NCI-H2196 treated with DMSO at 0.1 percent for 48 hours (cell line): ENCODE data around the gene LRFN2.

ENCODE experiments used
- DNase-seq: peaks from one replicate; lab custom pipeline; 2025; ENCODE audit not compliant: unreplicated experiment; lab: John Stamatoyannopoulos, UW

The LRFN2 gene

DNA sequence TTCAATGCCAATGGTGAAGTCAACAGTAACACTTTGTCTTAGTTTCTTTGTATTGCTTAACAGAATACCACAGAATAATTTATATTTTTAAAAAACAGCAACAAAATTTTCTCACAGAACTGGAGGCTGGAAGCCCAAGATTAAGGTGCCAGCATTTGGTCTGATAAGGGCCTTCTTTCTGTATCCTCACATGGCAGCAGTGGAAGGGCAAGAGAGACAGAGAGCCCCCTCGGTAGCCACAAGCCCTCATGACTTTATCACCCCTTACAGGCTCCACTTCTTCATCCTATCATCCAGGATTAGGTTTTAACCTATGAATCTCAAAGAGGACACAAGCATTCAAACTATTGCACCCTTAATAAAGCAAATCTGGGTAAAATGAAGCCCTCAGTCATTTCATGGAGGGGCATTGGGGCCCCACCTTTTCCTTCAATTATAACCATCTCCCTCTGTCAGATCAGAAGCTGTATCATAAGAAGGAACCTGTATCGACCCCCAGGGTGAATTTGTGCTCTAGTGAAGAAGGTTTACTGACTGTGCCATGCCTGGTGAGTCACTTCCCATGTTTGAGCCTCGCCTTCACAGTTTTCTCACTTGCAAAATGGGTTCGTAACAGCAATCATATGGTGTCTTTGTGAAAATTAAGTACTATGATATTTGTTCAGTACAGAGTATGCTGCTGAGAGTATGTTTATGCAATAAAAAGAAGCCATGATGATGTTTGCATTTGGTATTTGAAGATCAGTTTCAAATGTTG is 178.2 kb downstream of the LRFN2 start:
- DNase-seq: no peak

DNA sequence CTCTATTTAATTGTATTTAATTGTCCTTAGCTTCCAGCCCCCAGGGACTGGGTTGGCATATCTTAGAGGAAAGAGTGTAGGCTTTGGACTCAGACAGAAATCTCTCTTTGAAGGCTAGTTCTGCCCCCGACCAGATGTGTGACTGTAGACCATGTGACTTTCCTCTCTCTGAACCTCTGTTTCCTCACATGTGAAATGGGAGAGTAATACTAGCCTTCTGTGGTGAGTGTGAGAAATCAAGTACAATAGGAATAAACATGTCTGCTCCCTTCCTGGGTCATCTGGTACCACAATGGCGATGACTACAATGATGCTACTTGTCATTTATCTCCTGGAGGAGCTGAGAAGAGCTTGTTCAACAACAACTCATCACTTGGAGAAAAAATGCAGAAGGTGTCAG is 179.9 kb downstream of the LRFN2 start:
- DNase-seq: no peak

DNA sequence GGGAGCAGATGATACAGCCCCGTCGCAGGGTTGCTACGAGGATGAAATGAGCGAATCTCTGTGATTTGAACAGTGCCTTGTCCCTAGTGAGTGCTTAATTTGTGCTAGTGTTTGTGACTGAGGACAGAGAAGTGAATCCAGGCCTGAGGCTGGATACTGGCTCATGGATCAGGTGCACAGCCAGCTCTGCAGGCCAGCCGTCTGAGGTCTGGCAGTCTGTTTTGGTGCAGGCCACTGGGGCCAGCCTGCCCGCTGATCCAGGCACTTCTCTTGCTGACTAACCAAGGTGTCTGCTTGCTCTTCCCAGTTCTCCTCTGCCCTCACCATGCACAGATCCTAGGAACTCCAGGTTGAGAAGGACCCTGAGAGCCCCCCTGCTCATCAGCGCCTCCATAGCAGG is 181.0 kb downstream of the LRFN2 start:
- no peak for DNase-seq

DNA sequence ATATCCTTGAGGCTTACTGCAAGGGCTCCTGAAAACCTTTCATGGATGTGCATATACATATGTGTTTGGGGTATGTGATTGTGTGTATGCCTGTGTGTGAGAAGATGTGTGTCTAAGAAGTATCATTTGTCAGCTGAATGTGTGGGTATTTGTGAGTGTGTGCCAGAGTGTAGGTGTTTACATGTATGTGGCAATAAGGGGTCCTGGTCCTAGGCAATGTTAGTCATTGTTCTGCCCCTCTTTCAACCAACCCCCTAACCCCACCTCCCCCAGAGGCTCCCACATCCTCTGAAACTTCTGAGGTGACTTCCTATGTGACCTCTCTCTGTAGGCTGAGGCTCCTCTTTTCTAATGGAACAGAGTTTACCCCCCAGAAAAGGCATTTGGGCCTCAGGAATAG is 186.4 kb downstream of the LRFN2 start:
- no peak for DNase-seq

DNA sequence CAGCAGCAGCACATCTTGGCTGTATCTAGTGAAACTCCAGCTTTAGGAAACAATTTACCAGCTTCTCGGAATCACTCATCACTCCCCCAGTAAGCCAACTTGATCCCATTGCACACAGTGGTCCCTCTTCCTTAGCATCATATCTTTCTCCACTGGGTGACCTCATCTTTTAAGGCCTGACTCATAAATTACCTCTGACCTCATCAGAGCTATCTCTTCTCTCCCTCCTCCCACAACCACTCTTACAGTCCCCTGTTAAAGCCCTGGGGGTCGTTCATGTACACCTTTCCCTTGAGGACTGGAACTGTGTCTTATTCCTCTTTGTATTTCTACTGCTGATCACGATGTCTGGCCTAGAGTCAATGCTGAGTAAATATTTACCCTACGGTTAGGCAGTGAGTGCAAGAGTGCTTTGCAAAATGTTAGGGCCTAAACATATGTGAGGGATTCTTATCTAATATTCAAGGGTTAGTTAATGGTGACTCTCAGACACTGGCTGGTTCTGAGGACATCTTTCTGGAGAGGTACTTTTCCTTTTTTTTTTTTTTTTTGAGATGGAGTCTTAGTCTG is 187.2 kb downstream of the LRFN2 start:
- DNase-seq: no peak

DNA sequence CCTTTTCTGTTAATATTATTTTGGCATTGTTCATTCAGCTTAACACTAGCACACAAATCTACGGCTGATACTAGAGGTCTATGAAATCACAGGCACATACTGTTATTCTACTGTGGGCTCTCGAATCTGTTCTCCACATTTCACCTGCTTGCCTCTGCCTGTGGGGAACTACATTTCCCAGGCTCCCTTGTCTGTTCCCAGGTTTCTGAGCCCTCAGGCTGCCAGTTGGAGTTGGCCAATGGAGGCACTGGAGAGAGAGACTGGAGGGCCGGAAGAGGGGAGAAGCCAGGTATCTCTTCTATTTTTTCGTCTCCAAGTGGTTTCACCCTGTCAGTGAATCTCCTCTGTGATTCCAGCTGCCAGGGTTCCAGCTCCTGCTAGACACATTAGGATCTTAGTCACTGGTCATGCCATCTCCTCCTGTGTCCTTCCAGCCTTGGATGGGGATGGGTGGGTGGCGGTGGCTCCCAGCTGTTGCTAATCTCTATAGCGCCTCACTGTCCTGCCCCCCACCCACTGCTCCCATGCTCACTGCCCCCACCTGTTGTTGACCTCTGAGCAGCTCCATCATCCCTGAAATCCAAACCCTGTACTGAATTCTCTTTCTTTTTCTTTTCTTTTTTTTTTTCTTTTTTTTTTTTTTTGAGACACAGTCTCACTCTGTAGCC is 188.2 kb downstream of the LRFN2 start:
- DNase-seq: no peak

DNA sequence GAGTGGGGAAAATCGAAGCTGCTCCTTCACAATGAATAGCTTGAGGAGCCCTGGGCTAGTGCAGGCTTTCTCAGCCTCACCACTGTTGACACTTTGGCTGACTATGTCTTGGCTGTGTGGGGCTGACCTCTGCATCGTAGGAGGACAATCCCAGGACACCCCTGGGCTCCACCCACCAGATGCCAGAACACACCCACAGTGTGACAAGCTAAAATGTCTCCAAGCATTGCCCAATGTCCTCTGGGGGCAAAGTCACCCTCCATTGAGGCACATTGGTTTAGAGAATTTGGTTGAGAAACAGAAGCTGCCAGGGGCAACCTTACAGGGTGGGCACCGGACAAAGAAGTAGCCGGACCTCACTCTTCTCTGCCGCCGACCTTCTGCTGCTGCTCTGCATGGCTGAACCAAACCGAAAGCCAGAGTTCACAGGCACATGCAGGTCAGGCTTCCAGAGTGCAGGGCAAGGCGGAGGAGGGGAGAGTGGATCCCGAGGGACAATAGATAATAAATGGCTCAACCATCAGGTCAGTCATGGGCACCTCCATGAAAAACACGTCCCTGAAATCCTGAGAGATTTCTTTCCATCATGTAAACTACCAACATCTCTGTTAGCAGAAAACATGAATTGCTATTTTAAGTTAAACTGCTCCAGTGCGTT is 189.0 kb downstream of the LRFN2 start:
- DNase-seq: no peak

DNA sequence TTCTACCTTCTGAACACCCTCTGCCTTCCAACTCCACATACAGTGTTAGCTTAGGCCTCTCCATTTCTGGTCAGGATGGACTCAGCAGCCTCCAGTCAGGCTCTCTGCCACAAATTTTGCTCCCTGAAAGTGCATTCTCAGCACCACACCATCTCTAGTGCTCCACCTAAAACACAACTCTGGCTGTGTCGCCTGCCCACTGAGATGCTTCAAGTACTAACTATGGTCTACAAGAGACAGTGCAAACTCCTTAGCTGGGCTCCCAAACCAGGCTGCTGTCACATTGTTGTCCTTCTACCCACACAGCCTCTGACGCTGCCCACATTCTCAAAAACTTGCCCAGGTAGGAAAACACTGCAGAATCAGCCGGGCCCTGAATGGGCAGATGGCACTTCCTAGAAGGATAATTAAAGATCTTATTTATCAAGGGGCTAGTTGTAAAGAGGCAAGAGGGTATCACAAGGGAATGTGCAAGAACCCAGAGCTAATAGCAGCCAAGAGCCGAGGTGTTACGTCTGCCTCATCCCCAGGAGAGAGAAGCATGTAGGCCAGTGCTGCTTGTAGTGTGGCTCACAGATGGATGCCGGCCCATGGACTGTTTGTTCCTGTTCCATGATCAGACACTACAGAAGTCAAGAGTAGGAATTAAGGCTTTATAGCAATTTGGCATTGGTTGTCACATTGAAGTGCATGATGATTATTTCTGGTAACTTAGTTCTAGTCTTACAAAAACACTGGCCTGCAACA is 189.7 kb downstream of the LRFN2 start:
- no peak for DNase-seq

DNA sequence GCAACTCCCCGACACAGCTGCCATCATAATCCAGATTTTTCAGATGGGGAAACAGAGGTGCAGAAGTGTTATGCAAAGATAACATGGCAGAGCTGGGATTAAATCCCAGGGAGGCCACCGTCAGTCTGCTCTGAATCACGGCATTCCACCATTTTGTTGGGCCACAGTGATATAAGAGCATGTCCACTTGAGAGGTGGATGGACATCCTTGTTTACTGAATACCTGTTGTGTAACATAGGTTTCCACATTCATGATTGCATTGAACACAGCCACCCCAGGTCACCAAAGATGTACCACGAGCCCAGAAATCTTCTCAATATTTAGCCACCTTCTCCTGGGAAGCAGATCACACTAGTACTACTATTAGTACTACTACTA is 191.5 kb downstream of the LRFN2 start:
- DNase-seq: no peak

DNA sequence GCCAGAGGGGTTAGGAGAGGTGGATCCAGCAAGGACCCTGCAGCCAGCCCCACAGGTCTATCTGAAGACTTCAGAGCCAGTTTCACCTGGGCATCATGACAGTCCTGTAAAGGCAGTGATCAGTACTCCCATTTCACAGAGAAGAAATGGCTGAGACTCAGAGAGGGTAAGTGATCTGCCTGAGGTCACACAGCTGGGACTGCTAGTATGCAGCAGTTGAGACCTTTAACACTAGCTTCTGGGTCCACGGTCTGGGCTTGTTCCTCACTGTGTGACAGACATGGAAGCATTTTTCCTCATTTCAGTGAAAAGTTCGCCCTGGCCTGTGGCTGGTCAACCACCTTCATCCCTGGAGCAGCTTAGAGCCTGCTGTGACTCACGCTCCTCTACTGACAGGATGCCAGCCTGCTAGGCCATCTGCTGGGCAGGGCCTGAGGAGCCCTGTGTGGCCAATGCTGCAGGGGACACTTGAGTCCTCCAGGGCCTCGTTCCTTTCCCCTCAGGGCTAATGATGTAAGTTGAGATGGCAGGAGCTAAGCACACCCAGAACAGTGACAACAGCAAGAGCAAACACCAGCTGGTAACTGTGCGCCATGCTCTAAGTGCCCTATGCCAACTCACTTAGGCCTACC is 192.0 kb downstream of the LRFN2 start:
- DNase-seq: peak; percentile 85

DNA sequence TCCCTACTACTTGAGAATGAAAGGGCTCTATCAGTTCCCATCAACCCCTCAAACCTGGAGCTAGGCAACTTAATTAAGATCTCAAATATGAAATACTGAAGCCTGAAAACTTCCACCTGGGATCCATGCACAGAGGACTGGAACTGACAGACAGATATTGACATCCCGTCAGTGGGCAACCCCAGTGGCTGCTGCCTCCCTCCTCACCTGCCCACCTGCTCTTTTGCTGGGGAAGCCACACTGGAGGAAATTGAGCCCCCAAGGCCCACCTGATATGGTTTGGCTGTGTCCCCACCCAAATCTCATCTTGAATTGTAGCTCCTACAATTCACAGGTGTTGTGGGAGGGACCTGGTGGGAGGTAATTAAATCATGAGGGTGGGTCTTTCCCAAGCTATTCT is 192.8 kb downstream of the LRFN2 start:
- DNase-seq: no peak

DNA sequence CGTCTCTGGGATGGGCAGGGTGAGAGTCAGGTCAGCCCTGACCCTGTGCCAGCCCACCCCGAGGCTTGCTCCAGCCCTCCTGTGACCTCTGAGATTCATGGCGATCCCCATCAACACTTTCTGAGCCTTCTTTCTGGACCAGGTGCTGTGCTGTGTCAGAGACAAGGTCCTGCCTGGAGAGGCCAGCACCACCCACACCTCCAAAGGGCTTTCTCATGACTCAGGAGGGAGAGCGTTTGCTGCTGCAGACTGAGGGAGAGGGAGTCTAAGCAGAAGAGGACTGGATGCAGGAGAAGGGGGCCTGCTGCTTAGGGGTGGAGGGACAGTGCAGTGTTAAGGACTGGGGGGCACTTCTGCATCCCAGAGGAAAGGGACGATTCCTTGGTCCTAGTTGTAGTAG is 193.5 kb downstream of the LRFN2 start:
- DNase-seq: no peak

DNA sequence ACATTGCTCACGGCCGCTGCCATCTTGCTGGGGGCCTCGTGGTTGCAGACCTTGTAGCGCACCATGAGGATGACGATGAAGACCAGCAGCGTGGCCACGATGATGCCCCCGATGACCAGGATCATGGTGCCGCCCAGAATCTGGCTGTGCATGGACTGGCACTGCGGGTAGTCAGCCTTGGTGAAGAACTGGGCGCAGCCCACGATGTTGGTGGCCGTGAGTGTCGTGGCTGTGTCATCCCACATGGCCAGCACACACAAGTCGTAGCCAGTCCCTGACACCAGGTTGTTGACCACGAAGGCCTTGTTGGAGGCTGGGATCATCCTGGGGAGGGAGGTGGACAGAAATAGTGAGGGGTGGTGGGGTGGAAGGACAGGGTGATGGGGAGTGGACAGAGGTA is 194.6 kb downstream of the LRFN2 start:
- DNase-seq: no peak

DNA sequence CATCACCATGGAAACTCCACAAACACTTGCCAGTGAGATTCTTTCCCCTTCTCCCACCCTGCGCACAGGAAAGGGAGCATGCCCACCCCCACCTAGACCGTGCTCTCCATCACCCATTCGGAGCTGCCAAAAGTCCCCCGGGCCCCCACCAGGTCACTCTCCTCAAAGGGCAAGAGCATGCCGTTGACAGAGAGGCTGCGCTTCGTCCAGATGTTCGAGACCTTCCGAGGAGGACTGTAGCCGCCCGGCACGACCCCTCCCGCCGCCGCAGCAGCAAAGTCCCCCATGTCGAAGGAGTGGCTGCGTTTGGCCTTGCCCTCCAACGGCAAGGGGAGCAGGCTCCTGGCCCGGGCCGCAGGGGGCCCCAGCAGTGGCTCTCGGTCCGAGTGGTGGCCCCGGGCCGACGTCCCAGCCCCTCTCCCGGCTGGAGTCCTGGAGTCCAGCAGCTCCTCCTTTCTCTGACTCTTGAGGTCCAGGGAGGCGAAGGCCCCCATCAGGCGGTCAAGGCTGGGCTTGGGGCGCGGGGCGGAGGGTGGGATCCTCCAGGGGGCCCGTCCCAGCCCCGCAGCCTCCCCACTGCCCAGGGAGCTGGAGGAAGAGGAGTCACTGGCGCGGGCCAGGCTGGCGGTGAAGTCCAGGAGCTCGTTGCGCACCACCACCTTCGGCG is 195.2 kb downstream of the LRFN2 start:
- no peak for DNase-seq

DNA sequence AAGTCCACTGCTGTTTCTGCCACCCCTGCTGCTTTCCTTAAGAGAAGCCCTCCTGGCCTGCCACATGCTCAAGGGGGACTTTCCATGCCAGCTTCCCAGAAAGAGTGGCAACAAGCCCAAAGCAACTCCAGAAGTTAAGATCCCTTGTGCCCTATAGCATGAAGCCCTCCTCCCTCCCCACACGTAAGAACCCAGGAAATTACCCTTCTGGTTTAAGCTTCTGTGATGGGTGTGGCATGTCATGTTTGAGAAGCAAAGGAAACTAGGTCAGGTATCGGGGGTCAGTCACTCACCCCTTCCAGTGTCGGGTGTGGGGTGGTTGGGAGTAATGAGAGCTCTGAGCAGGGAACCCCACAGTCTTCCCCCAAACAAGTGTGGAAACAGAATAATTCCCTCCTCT is 196.1 kb downstream of the LRFN2 start:
- DNase-seq: no peak

DNA sequence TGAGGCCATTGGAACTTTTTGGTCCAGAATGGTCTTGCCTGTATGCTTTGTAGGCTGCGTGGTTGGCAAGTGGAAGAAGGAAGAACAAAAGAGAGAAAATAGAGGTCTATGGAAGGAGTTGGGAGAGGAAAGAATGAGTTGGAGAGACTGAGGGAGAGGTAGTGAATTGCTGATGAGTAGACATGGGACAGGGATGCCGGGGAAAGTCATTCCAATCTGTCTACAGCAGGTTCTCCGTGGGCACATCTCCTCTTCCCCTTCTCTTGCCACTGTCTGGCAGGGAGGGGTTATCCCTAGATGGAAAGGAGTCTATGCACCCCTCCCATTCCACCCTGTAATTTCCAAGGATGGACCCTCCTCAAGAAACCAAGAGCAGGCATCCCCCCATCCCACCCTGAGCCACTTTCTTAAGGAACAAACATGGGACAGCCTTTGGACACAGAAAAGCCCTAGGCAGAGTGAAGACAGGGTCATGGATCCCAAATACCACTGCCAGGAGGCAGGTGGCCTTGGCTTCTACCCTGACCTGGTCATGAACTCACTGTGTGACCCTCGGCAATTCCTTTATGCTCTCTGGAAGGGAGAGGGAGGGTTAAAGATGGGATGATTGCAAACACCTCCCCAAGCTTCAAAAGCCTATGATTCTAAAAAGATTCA is 196.9 kb downstream of the LRFN2 start:
- no peak for DNase-seq

DNA sequence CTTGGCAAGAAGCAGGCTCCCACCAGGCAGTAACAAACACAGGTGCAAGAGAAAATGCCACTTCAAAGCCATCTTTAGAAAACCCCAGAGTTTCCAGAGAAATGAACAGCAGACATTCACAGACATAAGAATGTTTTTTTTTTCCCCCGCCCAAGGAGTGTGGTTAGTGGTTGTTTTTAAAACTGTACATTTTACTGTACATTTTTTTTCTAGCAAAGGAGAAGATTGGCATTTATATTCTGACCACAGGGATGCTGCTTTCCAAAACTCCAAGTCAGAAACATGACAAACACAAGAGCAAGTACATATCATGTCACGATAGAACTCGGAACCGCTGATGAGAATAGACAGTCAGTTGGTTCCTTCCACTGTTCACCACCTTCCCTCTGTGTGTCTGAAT is 197.9 kb downstream of the LRFN2 start:
- no peak for DNase-seq

DNA sequence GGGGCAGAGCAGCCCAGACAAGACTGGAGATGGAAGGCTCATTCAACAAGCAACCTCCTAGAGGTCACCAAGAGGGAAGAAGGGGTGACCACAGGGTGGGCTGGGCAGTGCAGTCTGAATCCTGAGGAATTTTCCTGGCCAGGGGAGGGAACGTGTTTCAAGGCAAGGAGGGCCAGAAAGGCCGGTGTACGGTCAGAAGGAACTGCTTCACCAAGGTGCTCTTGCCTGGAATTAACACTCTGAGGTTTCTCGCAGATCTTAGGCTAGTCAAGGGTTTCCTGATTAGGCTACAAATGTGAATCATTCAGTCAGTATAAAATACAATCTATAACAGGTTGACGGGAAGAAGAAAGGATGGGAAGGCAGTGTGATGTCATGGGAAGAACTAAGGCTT is 199.3 kb downstream of the LRFN2 start:
- DNase-seq: no peak

DNA sequence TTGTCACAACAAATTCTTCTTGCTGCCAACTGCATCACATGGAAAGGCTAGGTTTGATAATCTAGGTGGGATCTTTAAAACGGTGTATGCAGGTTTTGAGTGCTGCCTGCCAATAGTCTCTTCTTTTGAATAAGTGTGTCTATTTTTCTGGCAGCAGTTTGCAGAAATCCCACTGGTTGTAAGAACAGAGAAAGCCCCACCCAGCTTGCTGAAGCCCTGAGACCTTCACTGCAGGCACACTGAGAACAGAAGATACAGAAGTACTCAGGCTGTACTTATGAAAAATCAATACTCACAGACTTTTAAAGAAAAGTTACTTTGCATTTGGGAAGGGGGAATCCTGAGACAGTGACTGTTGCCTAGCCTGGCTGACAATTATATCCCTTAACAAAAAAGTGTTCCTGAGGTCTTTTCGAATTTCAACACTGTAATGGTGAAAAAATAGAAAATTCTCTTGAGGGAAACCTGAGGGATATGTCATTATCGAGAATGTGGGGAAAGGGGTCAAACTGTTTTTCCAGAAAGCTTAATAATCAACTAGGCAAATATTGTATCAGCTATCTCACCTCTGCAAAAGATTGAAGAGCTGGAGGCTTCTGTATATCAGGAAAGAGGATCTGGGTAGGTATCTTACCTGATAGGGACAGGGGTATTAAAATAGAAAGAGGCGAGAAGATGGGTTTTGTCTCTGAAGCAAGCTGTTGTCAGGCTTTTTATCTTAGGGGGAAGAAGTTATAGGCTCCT is 199.9 kb downstream of the LRFN2 start:
- DNase-seq: no peak
